K562 (cell line): ENCODE data around the gene SHBG. TPM values are rescaled to one million over a fixed set of nuclear protein-coding genes. Genes with fewer than 3 reads are reported as not detected.

Experiments
- CBFA2T3 ChIP-seq: fragments of 450-650 bp; IDR thresholded peaks from 2 replicates; pipeline ENCODE4 v1.6.1; 2017
- EZH2 ChIP-seq: IDR thresholded peaks from 2 replicates; pipeline ENCODE4 v1.6.1; 2012; ENCODE audit warnings: low read depth, mild to moderate bottlenecking, inconsistent platforms, low read length, borderline replicate concordance
- FOS ChIP-seq: IDR thresholded peaks from 3 replicates; pipeline ENCODE4 v1.6.1; 2011; ENCODE audit not compliant: insufficient read length; ENCODE audit errors: extremely low read depth
- FOXJ2 ChIP-seq: fragments of 200-800 bp; sonication (Bioruptor generic); IDR thresholded peaks from 2 replicates; pipeline ENCODE4 v1.6.1; 2016; ENCODE audit warnings: missing genetic modification characterization, missing compliant biosample characterization
- FOXK2 ChIP-seq, 2 experiments: fragments of 450-650 bp; IDR thresholded peaks in 1 of 2; conservative IDR thresholded peaks in 1 of 2; 2 replicates each; pipeline ENCODE4 v1.6.1; 2016; ENCODE audit warnings: low read depth in 2 of 2, mild to moderate bottlenecking in 1 of 2
- MECOM ChIP-seq: fragments of 250-450 bp; sonication (Bioruptor Pico); IDR thresholded peaks from 2 replicates; pipeline ENCODE4 v1.8.0; 2022; ENCODE audit warnings: inconsistent platforms
- MTA3 ChIP-seq: fragments of 450-650 bp; formaldehyde crosslinking; IDR thresholded peaks from 2 replicates; pipeline ENCODE4 v1.6.1; 2017; ENCODE audit warnings: mild to moderate bottlenecking, borderline replicate concordance
- NCOR1 ChIP-seq: fragments of 450-650 bp; IDR thresholded peaks from 2 replicates; pipeline ENCODE4 v1.6.1; 2016; ENCODE audit warnings: mild to moderate bottlenecking, moderate library complexity
- NFRKB ChIP-seq: fragments of 450-650 bp; IDR thresholded peaks from 2 replicates; pipeline ENCODE4 v1.6.1; 2016; ENCODE audit warnings: low read depth
- NONO ChIP-seq, 2 experiments: fragments of 200-400 bp in 1 of 2; fragments of 450-650 bp in 1 of 2; formaldehyde crosslinking in 1 of 2; IDR thresholded peaks; 2 replicates each; pipeline ENCODE4 v1.6.1; 2017; ENCODE audit warnings: low read depth in 2 of 2, mild to moderate bottlenecking in 2 of 2, moderate library complexity in 2 of 2, low read length in 1 of 2
- POLR3A ChIP-seq: IDR thresholded peaks from 2 replicates; pipeline ENCODE4 v1.6.1; 2011; ENCODE audit warnings: borderline replicate concordance, mild to moderate bottlenecking, moderate library complexity; ENCODE audit not compliant: insufficient read length, insufficient read depth; ENCODE audit errors: extremely low read depth
- RBM25 ChIP-seq: fragments of 200-400 bp; formaldehyde crosslinking; IDR thresholded peaks from 2 replicates; pipeline ENCODE4 v1.6.1; 2018; ENCODE audit warnings: low read length, low read depth, moderate library complexity; ENCODE audit not compliant: severe bottlenecking
- SIRT6 ChIP-seq: IDR thresholded peaks from one replicate; pipeline ENCODE4 v1.6.1; 2012; ENCODE audit warnings: low read depth, mild to moderate bottlenecking, control low read depth, inconsistent platforms, low read length, moderate library complexity
- ZBTB1 ChIP-seq: sonication (generic); formaldehyde crosslinking; IDR thresholded peaks from 2 replicates; pipeline ENCODE4 v1.8.1; 2023; ENCODE audit warnings: missing genetic modification reagents, low read depth, mild to moderate bottlenecking, borderline replicate concordance
- ZNF197 ChIP-seq: fragments of 200-800 bp; sonication (Bioruptor generic); IDR thresholded peaks from 2 replicates; pipeline ENCODE4 v1.6.1; 2016; ENCODE audit warnings: low read depth, missing genetic modification characterization, missing compliant biosample characterization
- ZNF316 ChIP-seq: fragments of 450-650 bp; IDR thresholded peaks from 2 replicates; pipeline ENCODE4 v1.6.1; 2016
- polyA plus RNA-seq, 8 experiments: library from polyadenylated mRNA; depleted of rRNA in 4 of 8; stranded (reverse) in 5 of 8; unstranded in 3 of 8; fragments of >200 nt; fragmentation: Nextera tagmentation in 2 of 8; fragmentation: Illumina TruSeq in 1 of 8; extraction: Ambion mirVana in 2 of 8; extraction: Trizol in 1 of 8; gene quantifications; 2 replicates each; pipeline versions ENCODE4 v1.2.1 to v1.2.3, GENCODE V29; 2011 to 2014; ENCODE audit warnings: inconsistent platforms in 1 of 8, missing spikeins in 1 of 8
- total RNA-seq, 7 experiments: library from RNA; depleted of rRNA in 6 of 7; stranded (reverse); fragments of >200 nt in 6 of 7; fragmentation: Illumina TruSeq in 2 of 7; extraction: Trizol in 2 of 7; gene quantifications; 2 replicates each; pipeline versions ENCODE4 v1.2.1 to v1.2.3, GENCODE V29; 2011 to 2021; ENCODE audit warnings: low replicate concordance in 1 of 7
- TF ChIP-seq, protein P1 (sequence below): fragments of 250-450 bp; sonication (Bioruptor Pico); IDR thresholded peaks from 2 replicates; pipeline ENCODE4 v1.4.0; 2020; ENCODE audit warnings: mild to moderate bottlenecking, moderate library complexity, borderline replicate concordance
- TF ChIP-seq, protein P2 (sequence below), 2 experiments: fragments of 450-650 bp; IDR thresholded peaks; 2 replicates each; pipeline ENCODE4 v1.6.1; 2016
- TF ChIP-seq, protein P3 (sequence below): fragments of 450-650 bp; IDR thresholded peaks from 2 replicates; pipeline ENCODE4 v1.6.1; 2017; ENCODE audit warnings: mild to moderate bottlenecking, moderate library complexity

SHBG gene
- total and polyA plus RNA-seq, 9 of the 15 experiments (the other 6 are each of a cell fraction or from before 2014, with no cell fraction given), result not detected

DNA sequence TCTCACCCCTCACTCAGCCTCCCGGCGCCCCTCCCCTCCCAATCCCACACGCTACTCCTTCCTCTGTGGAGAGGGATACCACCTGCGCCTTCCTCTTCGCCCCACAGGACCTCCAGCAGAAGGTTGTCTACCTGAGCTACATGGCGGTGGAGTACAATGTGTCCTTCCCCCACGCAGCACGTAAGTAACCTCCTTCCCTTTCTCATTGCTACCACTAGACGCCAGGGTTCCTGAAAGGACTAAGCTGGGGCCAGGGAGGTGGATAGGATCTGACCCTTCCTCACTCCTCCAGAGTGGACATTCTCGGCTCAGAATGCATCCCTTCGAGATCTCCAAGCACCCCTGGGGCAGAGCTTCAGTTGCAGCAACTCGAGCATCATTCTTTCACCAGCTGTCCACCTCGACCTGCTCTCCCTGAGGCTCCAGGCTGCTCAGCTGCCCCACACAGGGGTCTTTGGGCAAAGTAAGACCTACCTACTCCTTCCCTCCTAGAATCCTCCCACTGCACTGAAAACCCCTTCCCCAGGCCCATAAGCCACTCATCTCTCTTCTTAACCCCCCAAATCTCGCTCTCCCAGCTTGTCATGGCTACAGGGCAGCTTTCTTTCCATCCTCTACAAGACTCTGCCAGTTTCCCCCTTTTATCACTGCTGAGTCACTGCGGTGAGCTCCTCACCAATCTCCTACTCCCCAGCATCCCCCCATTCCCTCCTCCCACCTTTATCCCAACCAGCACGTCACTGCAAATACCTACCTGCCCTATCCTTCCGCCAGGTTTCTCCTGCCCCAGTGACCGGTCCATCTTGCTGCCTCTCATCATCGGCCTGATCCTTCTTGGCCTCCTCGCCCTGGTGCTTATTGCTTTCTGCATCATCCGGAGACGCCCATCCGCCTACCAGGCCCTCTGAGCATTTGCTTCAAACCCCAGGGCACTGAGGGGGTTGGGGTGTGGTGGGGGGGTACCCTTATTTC lies 49.0 kb upstream of the SHBG start (continued):
- TF ChIP-seq FOS, result no peak
- TF ChIP-seq FOXJ2 (tag), result no peak
- no peak for TF ChIP-seq NONO (IDR thresholded peaks at IDR 0.05; ENCODE audit: low read depth in 2 of 2, low read length in 1 of 2)
- TF ChIP-seq, protein P1, sequence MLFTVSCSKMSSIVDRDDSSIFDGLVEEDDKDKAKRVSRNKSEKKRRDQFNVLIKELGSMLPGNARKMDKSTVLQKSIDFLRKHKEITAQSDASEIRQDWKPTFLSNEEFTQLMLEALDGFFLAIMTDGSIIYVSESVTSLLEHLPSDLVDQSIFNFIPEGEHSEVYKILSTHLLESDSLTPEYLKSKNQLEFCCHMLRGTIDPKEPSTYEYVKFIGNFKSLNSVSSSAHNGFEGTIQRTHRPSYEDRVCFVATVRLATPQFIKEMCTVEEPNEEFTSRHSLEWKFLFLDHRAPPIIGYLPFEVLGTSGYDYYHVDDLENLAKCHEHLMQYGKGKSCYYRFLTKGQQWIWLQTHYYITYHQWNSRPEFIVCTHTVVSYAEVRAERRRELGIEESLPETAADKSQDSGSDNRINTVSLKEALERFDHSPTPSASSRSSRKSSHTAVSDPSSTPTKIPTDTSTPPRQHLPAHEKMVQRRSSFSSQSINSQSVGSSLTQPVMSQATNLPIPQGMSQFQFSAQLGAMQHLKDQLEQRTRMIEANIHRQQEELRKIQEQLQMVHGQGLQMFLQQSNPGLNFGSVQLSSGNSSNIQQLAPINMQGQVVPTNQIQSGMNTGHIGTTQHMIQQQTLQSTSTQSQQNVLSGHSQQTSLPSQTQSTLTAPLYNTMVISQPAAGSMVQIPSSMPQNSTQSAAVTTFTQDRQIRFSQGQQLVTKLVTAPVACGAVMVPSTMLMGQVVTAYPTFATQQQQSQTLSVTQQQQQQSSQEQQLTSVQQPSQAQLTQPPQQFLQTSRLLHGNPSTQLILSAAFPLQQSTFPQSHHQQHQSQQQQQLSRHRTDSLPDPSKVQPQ (CRISPR knock-in tag), result no peak
- no peak for TF ChIP-seq ZNF197 (CRISPR knock-in tag)
- TF ChIP-seq MTA3, result no peak
- TF ChIP-seq RBM25, result no peak
- TF ChIP-seq, protein P2, sequence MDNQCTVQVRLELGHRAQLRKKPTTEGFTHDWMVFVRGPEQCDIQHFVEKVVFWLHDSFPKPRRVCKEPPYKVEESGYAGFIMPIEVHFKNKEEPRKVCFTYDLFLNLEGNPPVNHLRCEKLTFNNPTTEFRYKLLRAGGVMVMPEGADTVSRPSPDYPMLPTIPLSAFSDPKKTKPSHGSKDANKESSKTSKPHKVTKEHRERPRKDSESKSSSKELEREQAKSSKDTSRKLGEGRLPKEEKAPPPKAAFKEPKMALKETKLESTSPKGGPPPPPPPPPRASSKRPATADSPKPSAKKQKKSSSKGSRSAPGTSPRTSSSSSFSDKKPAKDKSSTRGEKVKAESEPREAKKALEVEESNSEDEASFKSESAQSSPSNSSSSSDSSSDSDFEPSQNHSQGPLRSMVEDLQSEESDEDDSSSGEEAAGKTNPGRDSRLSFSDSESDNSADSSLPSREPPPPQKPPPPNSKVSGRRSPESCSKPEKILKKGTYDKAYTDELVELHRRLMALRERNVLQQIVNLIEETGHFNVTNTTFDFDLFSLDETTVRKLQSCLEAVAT (IDR thresholded peaks at IDR 0.05), result peak in 1 of 2 experiments; percentile 67; a peak in 2 of 4 replicates
- TF ChIP-seq, protein P3, sequence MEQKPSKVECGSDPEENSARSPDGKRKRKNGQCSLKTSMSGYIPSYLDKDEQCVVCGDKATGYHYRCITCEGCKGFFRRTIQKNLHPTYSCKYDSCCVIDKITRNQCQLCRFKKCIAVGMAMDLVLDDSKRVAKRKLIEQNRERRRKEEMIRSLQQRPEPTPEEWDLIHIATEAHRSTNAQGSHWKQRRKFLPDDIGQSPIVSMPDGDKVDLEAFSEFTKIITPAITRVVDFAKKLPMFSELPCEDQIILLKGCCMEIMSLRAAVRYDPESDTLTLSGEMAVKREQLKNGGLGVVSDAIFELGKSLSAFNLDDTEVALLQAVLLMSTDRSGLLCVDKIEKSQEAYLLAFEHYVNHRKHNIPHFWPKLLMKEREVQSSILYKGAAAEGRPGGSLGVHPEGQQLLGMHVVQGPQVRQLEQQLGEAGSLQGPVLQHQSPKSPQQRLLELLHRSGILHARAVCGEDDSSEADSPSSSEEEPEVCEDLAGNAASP, result no peak
- TF ChIP-seq SIRT6, result no peak
- TF ChIP-seq MECOM (CRISPR knock-in tag), result no peak
- no peak for TF ChIP-seq ZBTB1 (CRISPR knock-in tag)
- peak; percentile 62 for TF ChIP-seq CBFA2T3
- no peak for TF ChIP-seq EZH2
- no peak for TF ChIP-seq POLR3A
- TF ChIP-seq FOXK2 (conservative IDR thresholded peaks at IDR 0.05 in 1 of 2, IDR thresholded peaks at IDR 0.05 in 1 of 2; ENCODE audit: low read depth in 2 of 2), result no peak
- TF ChIP-seq ZNF316, result peak; percentile 80
- TF ChIP-seq NFRKB, result no peak
- TF ChIP-seq NCOR1, result peak; percentile 47; the same call in 1 of the 2 replicates
